HepG2 (cell line): ENCODE results near the gene GRM7. TPM values are rescaled to one million over a fixed set of nuclear protein-coding genes. Genes with fewer than 3 reads are reported as not detected.

Experiments
- ATAC-seq: fragments of 200-7000 bp; cut with Tn5 transposase; 3 replicates; pipeline ENCODE4 v1.9.1; 2020; ENCODE audit warnings: mild to moderate bottlenecking, moderate library complexity
- BruUV-seq: library from RNA; stranded (reverse); fragments of 400-500 nt; replicated peaks from 2 replicates; lab custom pipeline; 2021; lab: Mats Ljungman, UMichigan
- CTCF ChIA-PET: fragments of 300-600 bp; formaldehyde crosslinking; extraction: SDS; loops from one replicate; lab custom pipeline; 2021; ENCODE audit warnings: low total read pairs, inconsistent platforms, low intra/inter-chr PET ratio; lab: Yijun Ruan, JAX
- POLR2A ChIA-PET: fragments of 350-600 bp; sonication (Branson Sonifier 250); formaldehyde crosslinking; loops from one replicate; lab custom pipeline; 2020; ENCODE audit warnings: antibody characterized with exemption, inconsistent platforms; lab: Yijun Ruan, JAX
- DNase-seq: peaks from one replicate; pipeline ENCODE4 v3.0.0-alpha.2; 2015; ENCODE audit warnings: low spot score
- FAIRE-seq: peaks from 3 replicates; lab custom pipeline; 2011; peaks lifted over from hg19 to GRCh38; lab: Jason Lieb, UNC
- H2AFZ ChIP-seq: one replicate; pipeline ENCODE4 v1.6.1; 2011; ENCODE audit warnings: low read length, inconsistent platforms
- H3K27ac ChIP-seq: fragments of 300-600 bp; 3 replicates; pipeline ENCODE4 v1.8.0; 2011; ENCODE audit warnings: mixed run types, mild to moderate bottlenecking, mixed read lengths, low read length, inconsistent platforms; ENCODE audit not compliant: insufficient read depth; ENCODE audit errors: extremely low read length
- H3K27me3 ChIP-seq, 2 experiments: fragments of 200-600 bp in 1 of 2; 2 replicates in 1 of 2; 3 replicates in 1 of 2; pipeline versions ENCODE4 v1.6.0 to v1.8.0; 2011; ENCODE audit warnings: low read length in 2 of 2, mild to moderate bottlenecking in 2 of 2, moderate library complexity in 2 of 2, inconsistent platforms in 1 of 2; ENCODE audit not compliant: insufficient read depth in 2 of 2, control insufficient read depth in 1 of 2
- H3K36me3 ChIP-seq, 2 experiments: fragments of 200-600 bp in 1 of 2; replicated peaks in 1 of 2; 2 replicates in 1 of 2; 3 replicates in 1 of 2; pipeline versions ENCODE4 v1.5.1 to v1.8.0; 2011; ENCODE audit warnings: low read length in 2 of 2, inconsistent platforms in 1 of 2; ENCODE audit not compliant: insufficient read depth in 2 of 2, control insufficient read depth in 1 of 2
- H3K4me1 ChIP-seq: 2 replicates; pipeline ENCODE4 v1.5.1; 2012; ENCODE audit warnings: low read length, inconsistent platforms; ENCODE audit not compliant: insufficient read depth
- H3K4me2 ChIP-seq: 2 replicates; pipeline ENCODE4 v1.6.0; 2011; ENCODE audit warnings: low read depth, low read length, inconsistent platforms
- H3K4me3 ChIP-seq, 3 experiments: fragments of 200-600 bp in 1 of 3; sonication (generic), shearing (Covaris generic) in 1 of 3; replicated peaks in 1 of 3; 2 replicates each; pipeline ENCODE4 v1.5.1; 2011 to 2016; ENCODE audit warnings: low read length in 3 of 3, inconsistent platforms in 2 of 3, low read depth in 2 of 3, mild to moderate bottlenecking in 2 of 3, control low read depth in 1 of 3, mixed read lengths in 1 of 3; ENCODE audit not compliant: insufficient read depth in 1 of 3
- H3K79me2 ChIP-seq: one replicate; pipeline ENCODE4 v1.6.1; 2011; ENCODE audit warnings: low read length, inconsistent platforms; ENCODE audit not compliant: insufficient read depth
- H3K9ac ChIP-seq: 2 replicates; pipeline ENCODE4 v1.6.0; 2011; ENCODE audit warnings: mild to moderate bottlenecking, low read depth, low read length, inconsistent platforms; ENCODE audit not compliant: insufficient read depth
- H3K9me3 ChIP-seq: 2 replicates; pipeline ENCODE4 v1.5.1; 2012; ENCODE audit warnings: mild to moderate bottlenecking, low read length
- H4K20me1 ChIP-seq: 2 replicates; pipeline ENCODE4 v1.6.0; 2011; ENCODE audit warnings: inconsistent platforms, mild to moderate bottlenecking, low read length, moderate library complexity; ENCODE audit not compliant: insufficient read depth
- CEBPB ChIP-seq: IDR thresholded peaks from 2 replicates; pipeline ENCODE4 v1.6.1; 2011; ENCODE audit warnings: low read depth, low read length, improper control_type of control experiment, borderline replicate concordance
- FOXK2 ChIP-seq: fragments of 450-650 bp; IDR thresholded peaks from 2 replicates; pipeline ENCODE4 v1.6.1; 2016
- HNRNPLL ChIP-seq: fragments of 200-400 bp; formaldehyde crosslinking; IDR thresholded peaks from 2 replicates; pipeline ENCODE4 v1.6.1; 2017; ENCODE audit warnings: mild to moderate bottlenecking, low read depth, low read length; ENCODE audit not compliant: poor library complexity, severe bottlenecking
- IRX3 ChIP-seq: sonication (generic); formaldehyde crosslinking; IDR thresholded peaks from 2 replicates; pipeline ENCODE4 v1.8.1; 2023; ENCODE audit warnings: mild to moderate bottlenecking, low read depth, missing genetic modification reagents, borderline replicate concordance
- PAF1 ChIP-seq: IDR thresholded peaks from 2 replicates; pipeline ENCODE4 v1.6.1; 2016; ENCODE audit warnings: missing genetic modification reagents, missing compliant biosample characterization
- PPARG ChIP-seq: conservative IDR thresholded peaks from 2 replicates; pipeline ENCODE4 v1.6.1; 2016; ENCODE audit warnings: missing biosample characterization, missing genetic modification reagents
- RNF2 ChIP-seq: fragments of 450-650 bp; conservative IDR thresholded peaks from 2 replicates; pipeline ENCODE4 v1.6.1; 2016; ENCODE audit warnings: low read depth
- SATB2 ChIP-seq: sonication (generic); formaldehyde crosslinking; IDR thresholded peaks from 2 replicates; pipeline ENCODE4 v1.5.0; 2020; ENCODE audit warnings: missing genetic modification reagents
- SETDB1 ChIP-seq: sonication (generic); formaldehyde crosslinking; IDR thresholded peaks from 2 replicates; pipeline ENCODE4 v1.5.1; 2020; ENCODE audit warnings: missing genetic modification reagents, mild to moderate bottlenecking, borderline replicate concordance
- SMAD9 ChIP-seq: sonication (generic); formaldehyde crosslinking; IDR thresholded peaks from 2 replicates; pipeline ENCODE4 v1.5.1; 2020; ENCODE audit warnings: mild to moderate bottlenecking, missing genetic modification reagents
- SNAPC2 ChIP-seq: sonication (generic); formaldehyde crosslinking; IDR thresholded peaks from 2 replicates; pipeline ENCODE4 v1.8.1; 2022; ENCODE audit warnings: mild to moderate bottlenecking, missing genetic modification reagents
- SP1 ChIP-seq, 2 experiments: fragments of 450-650 bp in 1 of 2; sonication (generic) in 1 of 2; formaldehyde crosslinking in 1 of 2; IDR thresholded peaks; 2 replicates each; pipeline versions ENCODE4 v1.4.0 to v1.6.1; 2016 to 2020; ENCODE audit warnings: missing genetic modification reagents in 1 of 2
- SP2 ChIP-seq: sonication (generic); formaldehyde crosslinking; IDR thresholded peaks from 2 replicates; pipeline ENCODE4 v1.5.1; 2020; ENCODE audit warnings: mild to moderate bottlenecking, missing genetic modification reagents
- YEATS4 ChIP-seq: sonication (generic); formaldehyde crosslinking; IDR thresholded peaks from 2 replicates; pipeline ENCODE4 v1.4.0; 2020; ENCODE audit warnings: missing genetic modification reagents, borderline replicate concordance
- ZBTB3 ChIP-seq: sonication (generic); formaldehyde crosslinking; IDR thresholded peaks from 2 replicates; pipeline ENCODE4 v1.4.0; 2020; ENCODE audit warnings: low read depth, mild to moderate bottlenecking, moderate library complexity, missing genetic modification reagents, borderline replicate concordance
- ZNF674 ChIP-seq: sonication (generic); formaldehyde crosslinking; IDR thresholded peaks from 2 replicates; pipeline ENCODE4 v1.5.0; 2020; ENCODE audit warnings: low read depth, mild to moderate bottlenecking, missing genetic modification reagents
- ZNF879 ChIP-seq: sonication (generic); formaldehyde crosslinking; IDR thresholded peaks from 2 replicates; pipeline ENCODE4 v1.8.1; 2023; ENCODE audit warnings: missing genetic modification reagents
- WGBS: methylation state at CpG from one replicate; pipeline ENCODE4 v1.1.6; 2017; ENCODE audit warnings: low lambda C conversion rate; 5-methylcytosine and 5-hydroxymethylcytosine counted together
- in situ Hi-C: cut with HindIII; loops from 2 replicates; pipeline ENCODE4 v1.10.0; 2017; ENCODE audit warnings: low pct_unique_long_range_greater_than_20kb; ENCODE audit not compliant: extremely low pct_ligation_motif_present
- intact Hi-C: fragments of 100-400 bp; cut with micrococcal nuclease; formaldehyde crosslinking; loops from one replicate; pipeline ENCODE4 v1.10.0; 2022; ENCODE audit not compliant: unreplicated experiment
- polyA plus RNA-seq, 8 experiments: library from polyadenylated mRNA; depleted of rRNA in 3 of 8; stranded (reverse) in 7 of 8; unstranded in 1 of 8; fragments of >200 nt; fragmentation: Illumina TruSeq in 4 of 8; extraction: Trizol in 4 of 8; gene quantifications; 2 replicates each; pipeline versions ENCODE4 v1.2.1 to v1.2.3, GENCODE V29; 2011 to 2016; ENCODE audit warnings: low read depth in 4 of 8, missing spikeins in 1 of 8, mixed read lengths in 1 of 8; ENCODE audit not compliant: insufficient read depth in 1 of 8
- total RNA-seq, 5 experiments: library from RNA; depleted of rRNA; stranded (reverse); fragments of >200 nt; fragmentation: Illumina TruSeq; extraction: Trizol; gene quantifications; 2 replicates each; pipeline ENCODE4 v1.2.3, GENCODE V29; 2016; ENCODE audit warnings: low read depth in 1 of 5
- TF ChIP-seq, protein P1 (sequence below): sonication (generic); formaldehyde crosslinking; IDR thresholded peaks from 2 replicates; pipeline ENCODE4 v1.5.0; 2020; ENCODE audit warnings: missing genetic modification reagents

The GRM7 gene
- total and polyA plus RNA-seq, 2 of the 13 experiments (the other 11 are each of a cell fraction or from before 2014, with no cell fraction given), result not detected

GRCh38 chr3:7695049-7695448 is 834.1 kb downstream of the GRM7 start:
- intact Hi-C loops, result no loop called here
- no peak overlapping the region for H2AFZ ChIP-seq
- no peak overlapping the region for H3K4me3 ChIP-seq
- DNase-seq, result no peak
- H3K36me3 ChIP-seq, result no peaks in the 10 kb centered on the region
- TF ChIP-seq SNAPC2, result no peak
- TF ChIP-seq HNRNPLL, result no peak
- no peak for TF ChIP-seq SMAD9 (CRISPR knock-in tag)
- no peak for TF ChIP-seq CEBPB
- TF ChIP-seq ZNF674 (CRISPR knock-in tag), result no peak
- no peak for TF ChIP-seq SATB2 (CRISPR knock-in tag)
- no peak for TF ChIP-seq YEATS4 (CRISPR knock-in tag)
- no peak for TF ChIP-seq FOXK2
- no peak for TF ChIP-seq ZBTB3 (CRISPR knock-in tag)
- no peak for TF ChIP-seq IRX3 (CRISPR knock-in tag)
- no peak for TF ChIP-seq SP1 (IDR thresholded peaks at IDR 0.05)
- no peak for TF ChIP-seq SP1 (CRISPR knock-in tag; IDR thresholded peaks at IDR 0.05)
- TF ChIP-seq SETDB1 (CRISPR knock-in tag), result no peak
- TF ChIP-seq SP2 (CRISPR knock-in tag), result no peak
- TF ChIP-seq, protein P1, sequence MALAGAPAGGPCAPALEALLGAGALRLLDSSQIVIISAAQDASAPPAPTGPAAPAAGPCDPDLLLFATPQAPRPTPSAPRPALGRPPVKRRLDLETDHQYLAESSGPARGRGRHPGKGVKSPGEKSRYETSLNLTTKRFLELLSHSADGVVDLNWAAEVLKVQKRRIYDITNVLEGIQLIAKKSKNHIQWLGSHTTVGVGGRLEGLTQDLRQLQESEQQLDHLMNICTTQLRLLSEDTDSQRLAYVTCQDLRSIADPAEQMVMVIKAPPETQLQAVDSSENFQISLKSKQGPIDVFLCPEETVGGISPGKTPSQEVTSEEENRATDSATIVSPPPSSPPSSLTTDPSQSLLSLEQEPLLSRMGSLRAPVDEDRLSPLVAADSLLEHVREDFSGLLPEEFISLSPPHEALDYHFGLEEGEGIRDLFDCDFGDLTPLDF (CRISPR knock-in tag), result no peak
- no peak for TF ChIP-seq PAF1 (CRISPR knock-in tag)
- TF ChIP-seq ZNF879 (CRISPR knock-in tag), result no peak
- no peak for TF ChIP-seq RNF2
- no peak for TF ChIP-seq PPARG (CRISPR knock-in tag)
- no TSS peak for BruUV-seq
- H3K79me2 ChIP-seq, result no peaks in the 10 kb centered on the region
- no peaks in the 10 kb centered on the region for H3K27me3 ChIP-seq
- H3K9me3 ChIP-seq, result peaks cover 82% of the 10 kb centered on the region
- FAIRE-seq, result no peak
- no peak overlapping the region for H3K4me2 ChIP-seq
- H3K27ac ChIP-seq, result no peak overlapping the region
- H3K9ac ChIP-seq, result no peak overlapping the region
- no peaks in the 10 kb centered on the region for H4K20me1 ChIP-seq
- WGBS, result 0% methylated on average over 1 of the region's 1 CpG
- no peak for ATAC-seq
- no peaks in the 10 kb centered on the region for H3K4me1 ChIP-seq
- POLR2A ChIA-PET, result no interaction called here
- CTCF ChIA-PET, result no interaction called here
- in situ Hi-C loops, result no loop called here
